A549 (cell line): ENCODE measurements around the gene PRDM1. TPM values are rescaled to one million over a fixed set of nuclear protein-coding genes. Genes with fewer than 3 reads are reported as not detected.

ENCODE experiments used
- ATAC-seq, 2 experiments: fragments of 200-7000 bp in 1 of 2; fragments of >200 bp in 1 of 2; cut with Nextera tagmentation in 1 of 2; cut with Tn5 transposase in 1 of 2; 3 replicates each; pipeline versions ENCODE4 v1.8.0 to v1.9.1; 2018 to 2020; ENCODE audit warnings: mild to moderate bottlenecking in 1 of 2, moderate library complexity in 1 of 2
- CTCF ChIA-PET: fragments of 300-600 bp; sonication (Branson Sonifier 250); formaldehyde crosslinking; extraction: SDS; loops from one replicate; lab custom pipeline; 2021; ENCODE audit warnings: antibody characterized with exemption, inconsistent platforms; lab: Yijun Ruan, JAX
- POLR2A ChIA-PET: fragments of 350-600 bp; formaldehyde crosslinking; extraction: SDS; loops from one replicate; lab custom pipeline; 2021; ENCODE audit warnings: antibody characterized with exemption, inconsistent platforms; lab: Yijun Ruan, JAX
- DNase-seq, 2 experiments: peaks; one replicate each; pipeline versions ENCODE4 v3.0.0 to v3.0.0-alpha.2; 2011 to 2016; ENCODE audit warnings: low read depth in 1 of 2, low spot score in 1 of 2
- FAIRE-seq: peaks from 2 replicates; lab custom pipeline; 2011; peaks lifted over from hg19 to GRCh38; lab: Jason Lieb, UNC
- H3K27ac ChIP-seq, 2 experiments: fragments of >200 bp; sonication (Bioruptor Twin); formaldehyde crosslinking; 3 replicates each; pipeline ENCODE4 v1.5.1; 2016 to 2017
- H3K4me1 ChIP-seq: fragments of >200 bp; sonication (Bioruptor Twin); formaldehyde crosslinking; 3 replicates; pipeline ENCODE4 v1.6.1; 2016
- H3K4me2 ChIP-seq: fragments of >200 bp; sonication (Bioruptor Twin); formaldehyde crosslinking; 3 replicates; pipeline ENCODE4 v1.6.1; 2016
- H3K4me3 ChIP-seq: fragments of >200 bp; sonication (Bioruptor Twin); formaldehyde crosslinking; 3 replicates; pipeline ENCODE4 v1.5.1; 2016
- H3K9me3 ChIP-seq: fragments of >200 bp; sonication (Bioruptor Twin); formaldehyde crosslinking; 3 replicates; pipeline ENCODE4 v1.6.1; 2016
- CEBPB ChIP-seq, 2 experiments: fragments of >200 bp in 1 of 2; sonication (Bioruptor Twin) in 1 of 2; formaldehyde crosslinking in 1 of 2; IDR thresholded peaks; 2 replicates each; pipeline ENCODE4 v1.6.1; 2012 to 2016
- FOSL2 ChIP-seq, 2 experiments: fragments of 450-650 bp in 1 of 2; fragments of >200 bp in 1 of 2; sonication (Bioruptor Twin) in 1 of 2; formaldehyde crosslinking; IDR thresholded peaks; 2 replicates each; pipeline versions ENCODE4 v1.5.0 to v1.6.1; 2016 to 2020; ENCODE audit warnings: mild to moderate bottlenecking in 1 of 2, moderate library complexity in 1 of 2
- GATA3 ChIP-seq: IDR thresholded peaks from 2 replicates; pipeline ENCODE4 v1.6.1; 2012; ENCODE audit warnings: borderline replicate concordance
- HOXA7 ChIP-seq: fragments of 250-450 bp; sonication (Bioruptor Pico); IDR thresholded peaks from 2 replicates; pipeline ENCODE4 v1.5.0; 2020; ENCODE audit warnings: mild to moderate bottlenecking, moderate library complexity
- HOXB13 ChIP-seq: fragments of 250-450 bp; sonication (Bioruptor Pico); IDR thresholded peaks from 2 replicates; pipeline ENCODE4 v1.5.0; 2020; ENCODE audit warnings: low read depth, mild to moderate bottlenecking, moderate library complexity
- JUN ChIP-seq, 2 experiments: fragments of >200 bp; sonication (Bioruptor Twin); formaldehyde crosslinking; IDR thresholded peaks; 2 replicates in 1 of 2; 3 replicates in 1 of 2; pipeline ENCODE4 v1.6.1; 2016 to 2017
- JUNB ChIP-seq: fragments of >200 bp; sonication (Bioruptor Twin); formaldehyde crosslinking; IDR thresholded peaks from 2 replicates; pipeline ENCODE4 v1.6.1; 2016
- KDM1A ChIP-seq: fragments of 200-600 bp; sonication (generic); IDR thresholded peaks from 2 replicates; pipeline ENCODE4 v1.6.1; 2016; ENCODE audit warnings: low read depth, mild to moderate bottlenecking
- KDM5A ChIP-seq: fragments of 200-600 bp; sonication (generic); IDR thresholded peaks from 2 replicates; pipeline ENCODE4 v1.6.1; 2016; ENCODE audit warnings: antibody characterized with exemption, mild to moderate bottlenecking
- NFE2L2 ChIP-seq: fragments of 150-350 bp; conservative IDR thresholded peaks from 2 replicates; pipeline ENCODE4 v1.6.1; 2014; ENCODE audit warnings: low read length
- PHF8 ChIP-seq: fragments of 200-600 bp; sonication (generic); IDR thresholded peaks from 2 replicates; pipeline ENCODE4 v1.6.1; 2016; ENCODE audit warnings: low read depth, mild to moderate bottlenecking, antibody characterized with exemption, moderate library complexity, borderline replicate concordance
- POLR2A ChIP-seq: IDR thresholded peaks from 2 replicates; pipeline ENCODE4 v1.6.1; 2012; ENCODE audit warnings: mild to moderate bottlenecking, low read length
- RCOR1 ChIP-seq: fragments of 150-350 bp; IDR thresholded peaks from 2 replicates; pipeline ENCODE4 v1.6.1; 2014; ENCODE audit warnings: antibody characterized with exemption, low read length, low read depth
- SMC3 ChIP-seq: fragments of >200 bp; sonication (Bioruptor Twin); formaldehyde crosslinking; IDR thresholded peaks from 3 replicates; pipeline ENCODE4 v1.6.1; 2018; ENCODE audit warnings: inconsistent platforms
- TP53 ChIP-seq: fragments of 250-450 bp; sonication (Bioruptor Pico); IDR thresholded peaks from 2 replicates; pipeline ENCODE4 v1.5.0; 2021; ENCODE audit warnings: mild to moderate bottlenecking, moderate library complexity
- USF2 ChIP-seq: fragments of 450-650 bp; IDR thresholded peaks from 2 replicates; pipeline ENCODE4 v1.6.1; 2014; ENCODE audit warnings: antibody characterized with exemption
- ZNF302 ChIP-seq: fragments of 250-450 bp; sonication (Bioruptor Pico); IDR thresholded peaks from 2 replicates; pipeline ENCODE4 v1.9.0; 2021; ENCODE audit warnings: inconsistent platforms, mild to moderate bottlenecking, moderate library complexity
- WGBS: methylation state at CpG from one replicate; pipeline ENCODE4 v1.1.6; 2017; ENCODE audit errors: missing lambda C conversion rate; 5-methylcytosine and 5-hydroxymethylcytosine counted together
- polyA plus RNA-seq, 4 experiments: library from polyadenylated mRNA; depleted of rRNA in 3 of 4; stranded (reverse); fragments of >200 nt; fragmentation: RNase III in 1 of 4; extraction: RNeasy Plus Mini Kit Qiagen cat#74134 plus additional on column Dnase treatment in 1 of 4; gene quantifications; 2 replicates in 3 of 4; 3 replicates in 1 of 4; pipeline ENCODE4 v1.2.3, GENCODE V29; 2011 to 2017
- TF ChIP-seq, protein P1 (sequence below): fragments of 250-450 bp; sonication (Bioruptor Pico); IDR thresholded peaks from 2 replicates; pipeline ENCODE4 v1.5.0; 2020; ENCODE audit warnings: low read depth, mild to moderate bottlenecking, moderate library complexity
- TF ChIP-seq, protein P2 (sequence below): fragments of >200 bp; sonication (Bioruptor Twin); formaldehyde crosslinking; IDR thresholded peaks from 3 replicates; pipeline ENCODE4 v1.5.1; 2016
- TF ChIP-seq, protein P3 (sequence below): IDR thresholded peaks from 2 replicates; pipeline ENCODE4 v1.6.1; 2012; ENCODE audit warnings: low read depth, borderline replicate concordance

PRDM1 gene
- polyA plus RNA-seq, 2 of the 4 experiments (the other 2 are of a cell fraction): 2.6 to 11.2 TPM

- Histone ChIP-seq H3K4me3 (no peak overlapping the region), H3K4me2 (no peak overlapping the region), H3K9me3 (no peaks in the 10 kb centered on the region), H3K4me1 (peaks cover 13% of the 10 kb centered on the region; the same call in 2 of the 3 replicates), H3K27ac (no peak overlapping the region)
- ATAC-seq (no peak; a peak in 1 of 6 replicates), DNase-seq (no peak), FAIRE-seq (no peak)
- WGBS: 92% methylated on average over 22 of the region's 22 CpGs
- no peak for TF ChIP-seq PHF8
- ChIA-PET POLR2A (no interaction called here), CTCF (no interaction called here)
These were observed 19.4 kb downstream of the PRDM1 start for GRCh38 chr6:106105493-106105892.

DNA sequence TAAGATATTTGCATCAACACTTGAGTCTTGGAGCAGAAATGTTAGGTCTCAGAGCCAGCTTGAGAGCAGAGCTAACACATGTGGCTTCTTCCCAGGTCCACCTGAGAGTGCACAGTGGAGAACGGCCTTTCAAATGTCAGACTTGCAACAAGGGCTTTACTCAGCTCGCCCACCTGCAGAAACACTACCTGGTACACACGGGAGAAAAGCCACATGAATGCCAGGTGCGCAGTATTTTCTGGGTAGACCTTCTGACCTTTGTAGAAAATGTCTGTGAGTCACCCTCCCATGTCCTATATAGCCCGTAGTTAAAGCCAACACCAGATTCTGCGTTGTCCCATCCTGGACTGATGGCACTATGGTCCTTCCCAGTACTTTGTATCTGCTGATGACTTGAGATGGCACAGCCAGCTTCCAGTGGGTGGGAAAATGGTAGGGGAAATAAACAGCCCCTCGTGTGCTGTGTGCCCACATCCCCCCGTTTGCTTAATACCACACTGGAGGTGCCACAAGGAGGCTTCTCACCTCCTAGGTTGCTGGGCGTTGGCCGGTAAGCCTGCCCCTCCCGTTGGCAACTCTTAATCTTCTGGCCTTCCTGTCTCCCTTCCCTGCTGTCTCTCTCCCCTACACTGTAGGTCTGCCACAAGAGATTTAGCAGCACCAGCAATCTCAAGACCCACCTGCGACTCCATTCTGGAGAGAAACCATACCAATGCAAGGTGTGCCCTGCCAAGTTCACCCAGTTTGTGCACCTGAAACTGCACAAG, 20.3 kb downstream of the PRDM1 start:
- WGBS: 91% methylated on average over 12 of the region's 12 CpGs
- DNase-seq (no peak), FAIRE-seq (no peak), ATAC-seq (no peak)
- no peak overlapping the region for H3K4me3 ChIP-seq
- TF ChIP-seq NFE2L2: no peak
- TF ChIP-seq, protein P1, sequence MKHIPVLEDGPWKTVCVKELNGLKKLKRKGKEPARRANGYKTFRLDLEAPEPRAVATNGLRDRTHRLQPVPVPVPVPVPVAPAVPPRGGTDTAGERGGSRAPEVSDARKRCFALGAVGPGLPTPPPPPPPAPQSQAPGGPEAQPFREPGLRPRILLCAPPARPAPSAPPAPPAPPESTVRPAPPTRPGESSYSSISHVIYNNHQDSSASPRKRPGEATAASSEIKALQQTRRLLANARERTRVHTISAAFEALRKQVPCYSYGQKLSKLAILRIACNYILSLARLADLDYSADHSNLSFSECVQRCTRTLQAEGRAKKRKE: no peak
- TF ChIP-seq USF2: no peak
- TF ChIP-seq FOSL2 (IDR thresholded peaks at IDR 0.05): no peak
- no peak for TF ChIP-seq FOSL2 (CRISPR knock-in tag; IDR thresholded peaks at IDR 0.05)
- no peak for TF ChIP-seq ZNF302 (CRISPR knock-in tag)
- no peak for TF ChIP-seq KDM5A
- TF ChIP-seq SMC3: no peak
- no peak for TF ChIP-seq TP53 (CRISPR knock-in tag)
- TF ChIP-seq CEBPB (IDR thresholded peaks at IDR 0.05): no peak
- TF ChIP-seq, protein P2, sequence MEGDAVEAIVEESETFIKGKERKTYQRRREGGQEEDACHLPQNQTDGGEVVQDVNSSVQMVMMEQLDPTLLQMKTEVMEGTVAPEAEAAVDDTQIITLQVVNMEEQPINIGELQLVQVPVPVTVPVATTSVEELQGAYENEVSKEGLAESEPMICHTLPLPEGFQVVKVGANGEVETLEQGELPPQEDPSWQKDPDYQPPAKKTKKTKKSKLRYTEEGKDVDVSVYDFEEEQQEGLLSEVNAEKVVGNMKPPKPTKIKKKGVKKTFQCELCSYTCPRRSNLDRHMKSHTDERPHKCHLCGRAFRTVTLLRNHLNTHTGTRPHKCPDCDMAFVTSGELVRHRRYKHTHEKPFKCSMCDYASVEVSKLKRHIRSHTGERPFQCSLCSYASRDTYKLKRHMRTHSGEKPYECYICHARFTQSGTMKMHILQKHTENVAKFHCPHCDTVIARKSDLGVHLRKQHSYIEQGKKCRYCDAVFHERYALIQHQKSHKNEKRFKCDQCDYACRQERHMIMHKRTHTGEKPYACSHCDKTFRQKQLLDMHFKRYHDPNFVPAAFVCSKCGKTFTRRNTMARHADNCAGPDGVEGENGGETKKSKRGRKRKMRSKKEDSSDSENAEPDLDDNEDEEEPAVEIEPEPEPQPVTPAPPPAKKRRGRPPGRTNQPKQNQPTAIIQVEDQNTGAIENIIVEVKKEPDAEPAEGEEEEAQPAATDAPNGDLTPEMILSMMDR: no peak
- TF ChIP-seq GATA3: no peak
- no peak for TF ChIP-seq JUNB
- TF ChIP-seq KDM1A: no peak
- TF ChIP-seq, protein P3, sequence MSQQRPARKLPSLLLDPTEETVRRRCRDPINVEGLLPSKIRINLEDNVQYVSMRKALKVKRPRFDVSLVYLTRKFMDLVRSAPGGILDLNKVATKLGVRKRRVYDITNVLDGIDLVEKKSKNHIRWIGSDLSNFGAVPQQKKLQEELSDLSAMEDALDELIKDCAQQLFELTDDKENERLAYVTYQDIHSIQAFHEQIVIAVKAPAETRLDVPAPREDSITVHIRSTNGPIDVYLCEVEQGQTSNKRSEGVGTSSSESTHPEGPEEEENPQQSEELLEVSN: no peak
- ChIA-PET CTCF (no interaction called here), POLR2A (no interaction called here)
- no peak overlapping the region for H3K27ac ChIP-seq
- H3K4me2 ChIP-seq: no peak overlapping the region
- no peaks in the 10 kb centered on the region for H3K9me3 ChIP-seq
- H3K4me1 ChIP-seq: peaks cover 11% of the 10 kb centered on the region; the same call in 2 of the 3 replicates

DNA sequence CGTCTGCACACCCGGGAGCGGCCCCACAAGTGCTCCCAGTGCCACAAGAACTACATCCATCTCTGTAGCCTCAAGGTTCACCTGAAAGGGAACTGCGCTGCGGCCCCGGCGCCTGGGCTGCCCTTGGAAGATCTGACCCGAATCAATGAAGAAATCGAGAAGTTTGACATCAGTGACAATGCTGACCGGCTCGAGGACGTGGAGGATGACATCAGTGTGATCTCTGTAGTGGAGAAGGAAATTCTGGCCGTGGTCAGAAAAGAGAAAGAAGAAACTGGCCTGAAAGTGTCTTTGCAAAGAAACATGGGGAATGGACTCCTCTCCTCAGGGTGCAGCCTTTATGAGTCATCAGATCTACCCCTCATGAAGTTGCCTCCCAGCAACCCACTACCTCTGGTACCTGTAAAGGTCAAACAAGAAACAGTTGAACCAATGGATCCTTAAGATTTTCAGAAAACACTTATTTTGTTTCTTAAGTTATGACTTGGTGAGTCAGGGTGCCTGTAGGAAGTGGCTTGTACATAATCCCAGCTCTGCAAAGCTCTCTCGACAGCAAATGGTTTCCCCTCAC, 21.0 kb downstream of the PRDM1 start:
- TF ChIP-seq, protein P1: no peak
- no peak for TF ChIP-seq CEBPB (IDR thresholded peaks at IDR 0.05)
- TF ChIP-seq, protein P2: no peak
- no peak for TF ChIP-seq TP53 (CRISPR knock-in tag)
- no peak for TF ChIP-seq JUN (IDR thresholded peaks at IDR 0.05)
- no peak for TF ChIP-seq KDM5A
- no peak for TF ChIP-seq RCOR1
- no peak for TF ChIP-seq POLR2A
- TF ChIP-seq HOXB13 (CRISPR knock-in tag): no peak
- TF ChIP-seq HOXA7: no peak
- Histone ChIP-seq H3K27ac (no peak overlapping the region), H3K4me2 (no peak overlapping the region), H3K4me1 (peaks cover 9% of the 10 kb centered on the region; the same call in 2 of the 3 replicates), H3K9me3 (no peaks in the 10 kb centered on the region), H3K4me3 (no peak overlapping the region)
- CTCF ChIA-PET: no interaction called here
- ATAC-seq (no peak), DNase-seq (no peak), FAIRE-seq (no peak)
- POLR2A ChIA-PET: no interaction called here
- 84% methylated on average over 7 of the region's 14 CpGs for WGBS
